HCT116 (cell line): ENCODE data around the gene SLC25A31.

Experiments used
- ATF3 ChIP-seq: IDR thresholded peaks from 2 replicates; pipeline ENCODE4 v1.6.1; 2012
- CTCF ChIP-seq, 3 experiments: fragments of 200-600 bp in 1 of 3; sonication (generic) in 1 of 3; IDR thresholded peaks in 2 of 3; conservative IDR thresholded peaks in 1 of 3; 2 replicates each; pipeline ENCODE4 v1.5.1; 2012 to 2017; ENCODE audit warnings: low read depth in 2 of 3, low read length in 2 of 3, antibody characterized with exemption in 1 of 3, borderline replicate concordance in 1 of 3, control low read depth in 1 of 3, mild to moderate bottlenecking in 1 of 3, mixed read lengths in 1 of 3, mixed run types in 1 of 3, moderate library complexity in 1 of 3; ENCODE audit not compliant: insufficient read depth in 1 of 3
- EZH2 ChIP-seq: fragments of 200-600 bp; sonication (generic); IDR thresholded peaks from 2 replicates; pipeline ENCODE4 v1.6.1; 2017; ENCODE audit warnings: antibody characterized with exemption, mixed run types
- EZH2phosphoT487 ChIP-seq: fragments of 200-600 bp; IDR thresholded peaks from 2 replicates; pipeline ENCODE4 v1.6.1; 2018; ENCODE audit warnings: antibody characterized with exemption, borderline replicate concordance
- MAX ChIP-seq: IDR thresholded peaks from 2 replicates; pipeline ENCODE4 v1.6.1; 2012
- POLR2A ChIP-seq: IDR thresholded peaks from 2 replicates; pipeline ENCODE4 v1.7.0; 2011; ENCODE audit warnings: borderline replicate concordance; ENCODE audit not compliant: insufficient read depth, insufficient read length; ENCODE audit errors: extremely low read depth
- POLR2AphosphoS5 ChIP-seq: IDR thresholded peaks from 2 replicates; pipeline ENCODE4 v1.6.1; 2011; ENCODE audit warnings: mild to moderate bottlenecking, low read depth, low read length, moderate library complexity
- RAD21 ChIP-seq: IDR thresholded peaks from 2 replicates; pipeline ENCODE4 v1.6.1; 2012; ENCODE audit warnings: low read depth, mild to moderate bottlenecking

- TF ChIP-seq CTCF (IDR thresholded peaks at IDR 0.05 in 2 of 3, conservative IDR thresholded peaks at IDR 0.05 in 1 of 3; ENCODE audit: borderline replicate concordance in 1 of 3, insufficient read depth in 1 of 3, low read depth in 2 of 3, low read length in 2 of 3) (no peak), MAX (no peak), ATF3 (no peak), RAD21 (no peak), EZH2phosphoT487 (no peak), POLR2A (no peak), EZH2 (no peak), POLR2AphosphoS5 (no peak)
Measured at GRCh38 chr4:127793528-127793927, 63.3 kb downstream of the SLC25A31 start.
